Measurements from ENCODE around the gene PLEKHG4B.

Gene PLEKHG4B

DNA sequence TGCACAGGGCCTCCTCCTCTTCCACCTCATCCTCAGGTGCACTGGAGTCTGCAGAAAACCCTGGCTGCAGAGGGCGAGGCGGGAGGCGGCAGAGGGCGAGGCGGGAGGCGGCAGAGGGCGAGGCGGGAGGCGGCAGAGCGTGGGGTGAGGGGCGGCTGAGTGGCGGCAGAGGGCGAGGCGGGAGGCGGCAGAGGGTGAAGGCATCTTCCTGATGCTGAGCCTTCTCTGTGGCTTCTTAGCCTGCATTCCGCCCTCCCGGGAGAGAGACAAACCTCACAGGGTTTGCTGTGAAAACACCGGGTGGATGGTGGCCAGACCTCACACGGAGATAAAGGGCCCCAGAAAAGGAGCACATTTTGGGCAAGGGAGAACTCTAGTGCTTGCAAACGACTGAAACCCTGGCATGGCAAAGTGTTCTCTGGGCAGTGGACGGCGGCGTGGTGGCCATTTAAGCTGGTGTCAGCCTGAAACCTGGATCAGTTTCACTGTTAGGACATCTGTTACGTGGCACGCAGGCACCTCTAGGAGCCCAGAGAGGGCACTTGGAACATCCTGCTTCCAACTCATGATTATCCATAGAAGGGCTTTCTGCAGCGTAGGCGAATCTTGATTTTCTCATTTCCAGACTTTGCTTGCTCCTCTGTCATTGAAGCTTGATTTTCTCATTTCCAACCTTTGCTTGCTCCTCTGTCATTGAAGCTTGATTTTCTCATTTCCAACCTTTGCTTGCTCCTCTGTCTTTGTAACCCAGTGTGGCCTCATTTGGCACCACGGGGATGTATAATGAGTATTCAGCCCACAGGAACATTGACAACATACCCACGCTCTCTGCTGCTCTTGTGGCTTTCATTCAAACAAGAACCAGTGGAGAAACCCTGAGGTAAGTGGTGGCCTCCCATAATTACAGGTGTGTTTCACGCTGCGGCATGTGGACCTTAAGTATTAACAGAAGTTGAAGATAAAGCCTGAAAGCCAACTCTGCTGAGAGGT is 16.3 kb upstream of the PLEKHG4B start:
- DNase-seq (ENCODE audit: low read depth in 2 of 2): no peak

DNA sequence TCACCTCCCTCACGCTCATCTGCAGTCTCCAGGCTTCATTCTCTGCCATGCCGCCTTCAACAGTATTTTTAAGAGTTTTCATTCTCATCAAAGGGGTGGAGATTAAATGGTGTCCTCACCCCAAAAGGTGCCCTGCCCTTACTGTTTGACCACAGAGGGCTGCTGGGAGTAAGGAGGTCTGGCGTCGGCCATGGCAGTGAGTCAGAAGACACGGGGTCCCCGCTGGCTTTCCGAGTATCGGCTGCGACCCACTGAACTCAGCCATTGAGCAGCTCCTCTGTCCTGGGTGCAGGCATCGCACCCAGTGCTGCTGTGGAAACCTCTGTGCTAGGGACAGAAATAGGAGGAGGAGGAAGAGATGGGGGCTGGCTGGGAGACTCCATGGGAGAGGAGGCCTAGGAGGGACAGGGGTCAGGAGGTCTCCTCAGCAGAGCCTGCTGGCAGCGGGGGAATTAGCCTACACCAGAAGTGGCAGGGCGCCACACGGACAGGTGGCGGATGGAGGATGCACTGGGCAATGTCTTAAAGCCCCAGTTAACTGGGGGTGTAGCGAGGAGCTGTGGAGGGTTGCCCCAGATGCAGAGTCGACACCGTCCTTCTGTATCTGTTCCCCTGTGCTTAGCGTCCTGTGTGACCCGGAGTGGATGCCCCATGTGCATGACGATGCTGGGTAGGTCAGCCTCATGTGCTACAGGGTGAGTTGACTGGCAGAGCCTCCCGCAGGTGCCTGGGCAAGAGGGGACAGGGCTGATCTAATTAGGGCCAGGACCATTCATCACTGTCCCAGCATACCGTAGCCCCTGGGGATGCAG is 15.4 kb upstream of the PLEKHG4B start:
- no peak for DNase-seq (ENCODE audit: low read depth in 2 of 2)

DNA sequence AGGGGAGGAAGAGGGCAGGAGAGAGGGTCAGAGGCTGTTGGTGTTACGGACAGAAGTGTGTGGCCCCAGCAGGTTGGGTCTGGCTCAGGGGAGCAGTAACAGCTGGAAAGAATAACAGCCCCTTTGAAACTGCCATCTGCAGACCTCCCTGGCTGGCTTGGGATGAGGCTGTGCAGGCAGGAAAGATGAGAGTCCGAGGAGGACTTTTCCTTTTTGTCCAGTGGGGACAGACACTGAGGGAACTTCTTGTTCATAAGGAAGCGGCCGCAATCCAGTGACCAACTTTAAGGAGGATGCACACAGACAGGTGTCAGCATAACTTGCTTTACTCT is 14.8 kb upstream of the PLEKHG4B start:
- no peak for DNase-seq (ENCODE audit: low read depth in 2 of 2)

DNA sequence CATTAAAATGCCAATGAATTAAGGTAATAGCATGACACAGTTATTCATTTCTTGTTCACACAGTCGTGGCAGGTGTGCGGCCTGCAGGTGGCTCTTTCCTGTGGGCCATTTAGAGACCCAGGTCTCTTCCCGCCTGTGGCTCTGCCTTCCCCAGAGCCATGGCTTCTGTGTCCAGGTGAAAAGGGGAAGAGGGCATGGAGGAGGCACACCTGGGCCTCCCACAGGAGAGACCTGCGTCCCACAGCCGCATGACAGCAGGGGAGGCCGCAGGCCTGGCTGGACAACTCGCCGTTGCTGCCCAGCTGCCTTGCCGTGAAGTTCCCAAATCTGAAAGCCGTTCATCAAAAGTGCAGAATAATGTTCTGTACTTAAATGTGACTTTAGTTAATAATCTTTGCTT is 14.4 kb upstream of the PLEKHG4B start:
- DNase-seq (ENCODE audit: low read depth in 2 of 2): no peak

DNA sequence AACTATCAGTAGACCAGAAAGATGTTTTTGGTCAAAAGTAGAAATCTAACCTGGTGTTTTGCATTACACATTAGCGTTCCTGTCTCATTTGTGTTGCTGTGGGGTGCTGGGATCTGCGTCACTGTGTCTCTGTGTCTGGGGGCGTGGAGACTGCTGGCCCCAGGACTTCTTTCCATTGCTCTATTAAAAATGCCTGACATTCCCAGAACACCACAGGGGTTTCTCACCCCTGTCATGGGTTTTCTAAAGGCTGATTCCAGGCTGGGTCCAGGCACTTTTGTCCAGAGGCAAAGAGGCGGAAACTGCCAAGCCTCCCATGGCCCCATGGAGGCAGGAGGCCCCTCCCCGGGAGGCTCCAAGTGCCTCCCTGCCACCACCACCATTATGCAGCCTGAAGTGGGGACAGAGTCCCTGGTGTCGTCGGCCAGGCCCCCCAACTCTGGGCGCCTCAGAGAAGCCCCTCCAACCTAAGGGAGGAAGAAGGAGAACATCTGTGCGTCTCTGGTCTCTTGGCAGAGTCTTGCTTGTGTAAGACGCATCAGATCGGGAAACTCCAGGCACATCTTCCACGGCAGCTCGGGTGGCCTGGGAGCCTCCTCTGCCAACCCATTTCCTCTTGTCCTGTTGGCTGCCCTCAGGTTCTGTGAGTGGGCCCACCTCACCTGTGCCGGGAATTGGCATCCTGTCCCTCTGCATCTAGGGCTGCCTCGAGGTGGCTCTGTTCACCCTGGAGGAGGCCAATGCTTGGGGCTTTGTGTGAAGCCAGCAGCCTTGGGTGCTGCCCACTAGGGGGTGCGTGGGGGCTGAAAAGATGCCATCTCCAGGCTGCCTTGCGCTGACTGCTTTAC is 13.8 kb upstream of the PLEKHG4B start:
- no peak for DNase-seq (ENCODE audit: low read depth in 2 of 2)

DNA sequence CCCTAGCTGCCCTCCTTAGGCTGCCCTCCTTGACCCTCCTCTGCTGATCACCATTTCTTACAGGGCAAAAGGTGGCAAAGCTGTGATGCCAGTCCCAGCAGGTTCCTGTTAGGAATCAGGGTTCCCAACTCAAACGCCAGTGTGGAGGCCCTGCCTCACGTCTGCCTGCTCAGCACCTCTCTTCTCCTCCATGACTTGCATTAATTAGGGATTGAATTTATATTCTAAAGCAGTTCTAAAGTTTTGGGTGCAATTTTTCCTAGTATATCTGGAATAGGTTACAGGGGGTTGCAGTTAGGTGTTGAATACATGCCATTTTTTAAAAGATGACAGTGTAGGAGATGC is 13.2 kb upstream of the PLEKHG4B start:
- no peak for DNase-seq (ENCODE audit: low read depth in 2 of 2)

DNA sequence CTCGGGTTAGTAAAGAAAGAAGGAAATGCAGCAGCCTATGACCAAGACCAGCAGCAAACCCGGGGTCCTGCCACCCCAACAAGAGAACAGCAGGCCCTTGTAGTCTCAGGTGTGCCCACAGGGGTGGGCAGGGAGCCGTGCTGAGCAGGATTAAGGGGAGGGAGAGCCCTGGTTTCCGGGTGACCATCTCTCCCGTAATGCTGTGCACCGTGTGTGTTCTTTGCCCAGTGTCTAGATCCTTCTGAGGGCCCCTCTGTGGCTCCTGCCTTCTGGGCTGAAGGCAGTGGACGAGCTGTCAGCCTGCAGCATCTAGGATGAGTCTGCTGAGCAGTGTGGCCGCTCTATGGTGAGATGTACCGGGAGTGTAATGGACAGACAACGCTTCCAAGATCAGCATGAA is 12.7 kb upstream of the PLEKHG4B start:
- no peak for DNase-seq (ENCODE audit: low read depth in 2 of 2)

DNA sequence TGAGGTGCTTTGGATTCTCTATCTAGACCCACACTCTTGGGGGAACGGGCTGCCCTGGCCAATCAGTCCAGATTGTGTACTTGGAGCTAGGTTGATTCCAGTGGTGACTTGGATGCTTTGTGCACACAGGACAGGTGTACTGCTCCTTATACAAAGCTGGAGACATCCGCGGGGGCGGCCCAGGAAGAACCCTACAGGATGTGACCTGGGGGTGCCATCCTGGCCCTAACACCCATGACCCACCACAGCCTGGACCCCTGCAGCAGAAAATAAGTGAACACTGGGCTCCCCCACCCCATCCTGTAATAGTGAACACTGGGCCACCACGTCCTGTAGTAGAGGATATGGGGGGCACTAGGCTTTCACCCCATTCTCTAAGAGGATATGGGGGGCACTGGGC is 12.1 kb upstream of the PLEKHG4B start:
- no peak for DNase-seq (ENCODE audit: low read depth in 2 of 2)

DNA sequence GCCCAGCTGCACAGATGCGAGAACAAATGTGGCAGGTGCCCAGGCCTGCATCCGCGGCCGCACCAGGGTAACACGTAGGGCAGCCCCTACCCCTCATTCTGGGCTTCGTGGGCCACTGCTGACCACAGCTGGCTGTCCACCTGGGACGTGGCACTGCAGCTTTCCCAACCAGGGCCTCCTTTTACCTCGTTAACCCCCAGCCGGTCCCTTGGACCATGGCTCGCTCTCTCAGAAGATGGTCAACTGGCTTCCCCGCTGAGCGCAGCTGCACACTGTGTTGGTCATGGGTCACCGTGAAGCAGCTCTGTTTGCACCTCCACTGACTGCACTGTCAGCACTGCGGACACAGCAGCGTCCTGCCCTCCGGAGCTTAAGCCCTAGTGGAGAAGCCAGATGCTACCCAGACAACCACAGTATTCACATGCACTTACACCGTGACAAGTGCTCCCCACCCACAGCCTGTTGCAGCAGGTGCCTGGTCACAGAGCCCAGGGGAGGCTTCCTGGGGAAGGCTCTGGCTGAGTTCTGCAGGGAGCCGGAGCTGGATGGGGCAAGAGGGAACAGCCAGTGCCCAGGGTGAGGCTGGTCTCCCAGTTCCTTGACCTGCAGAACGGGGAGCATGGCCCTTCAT is 10.5 kb upstream of the PLEKHG4B start:
- DNase-seq (ENCODE audit: low read depth in 2 of 2): no peak

DNA sequence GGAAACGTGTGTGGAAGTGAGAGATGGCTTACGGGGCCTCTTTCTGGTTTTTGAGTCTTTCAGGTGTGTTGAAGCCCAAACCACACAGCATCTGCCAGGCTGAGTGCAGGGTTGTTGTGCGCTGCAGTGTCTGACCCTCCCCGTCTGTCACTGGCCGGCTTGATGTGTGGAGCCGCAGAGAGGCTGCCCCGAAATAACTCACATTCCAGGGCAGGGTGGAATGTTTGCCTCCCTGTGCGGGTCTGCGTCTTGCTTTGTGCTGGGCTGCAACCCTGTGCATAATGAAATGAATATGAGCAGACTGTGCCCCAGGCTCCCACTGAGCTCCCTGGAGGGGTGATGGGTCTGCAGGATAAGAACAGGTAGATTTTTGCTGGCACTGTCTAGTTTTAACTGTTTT is 9.9 kb upstream of the PLEKHG4B start:
- no peak for DNase-seq (ENCODE audit: low read depth in 2 of 2)

DNA sequence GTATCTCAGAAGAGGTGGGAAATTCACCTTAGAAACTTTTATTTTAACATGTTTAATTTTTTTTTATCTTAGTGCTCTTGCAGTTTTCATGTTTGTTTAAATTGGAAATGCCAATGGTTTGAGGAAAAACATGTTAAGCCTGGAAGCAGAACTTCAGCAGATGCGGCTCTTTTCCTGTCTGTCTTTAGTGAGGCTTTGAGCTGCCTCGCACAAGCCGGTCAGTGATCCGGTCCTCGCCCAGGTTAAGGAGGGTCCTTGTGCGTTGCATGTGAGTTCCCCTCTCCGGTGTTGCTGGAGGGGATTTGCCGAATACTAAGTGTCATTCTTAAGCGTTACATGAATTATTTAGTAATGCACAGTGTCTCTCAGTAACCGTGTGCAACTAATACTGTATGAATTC is 9.4 kb upstream of the PLEKHG4B start:
- DNase-seq (ENCODE audit: low read depth in 2 of 2): no peak

DNA sequence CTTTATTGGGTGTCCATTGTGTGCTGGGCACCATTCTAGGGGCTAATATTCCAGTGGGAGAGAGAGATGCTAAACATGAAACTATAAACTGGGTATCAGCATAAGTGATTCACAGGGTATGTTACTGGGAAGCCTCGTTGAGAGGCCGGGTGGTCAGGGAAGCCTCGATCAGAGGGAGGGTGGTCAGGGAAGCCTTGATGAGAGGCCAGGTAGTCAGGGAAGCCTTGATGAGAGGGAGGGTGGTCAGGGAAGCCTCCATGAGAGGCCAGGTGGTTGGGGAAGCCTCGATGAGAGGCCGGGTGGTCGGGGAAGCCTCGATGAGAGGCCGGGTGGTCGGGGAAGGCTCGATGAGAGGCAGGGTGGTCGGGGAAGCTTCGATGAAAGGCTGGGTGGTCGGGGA is 8.9 kb upstream of the PLEKHG4B start:
- DNase-seq (ENCODE audit: low read depth in 2 of 2): no peak

DNA sequence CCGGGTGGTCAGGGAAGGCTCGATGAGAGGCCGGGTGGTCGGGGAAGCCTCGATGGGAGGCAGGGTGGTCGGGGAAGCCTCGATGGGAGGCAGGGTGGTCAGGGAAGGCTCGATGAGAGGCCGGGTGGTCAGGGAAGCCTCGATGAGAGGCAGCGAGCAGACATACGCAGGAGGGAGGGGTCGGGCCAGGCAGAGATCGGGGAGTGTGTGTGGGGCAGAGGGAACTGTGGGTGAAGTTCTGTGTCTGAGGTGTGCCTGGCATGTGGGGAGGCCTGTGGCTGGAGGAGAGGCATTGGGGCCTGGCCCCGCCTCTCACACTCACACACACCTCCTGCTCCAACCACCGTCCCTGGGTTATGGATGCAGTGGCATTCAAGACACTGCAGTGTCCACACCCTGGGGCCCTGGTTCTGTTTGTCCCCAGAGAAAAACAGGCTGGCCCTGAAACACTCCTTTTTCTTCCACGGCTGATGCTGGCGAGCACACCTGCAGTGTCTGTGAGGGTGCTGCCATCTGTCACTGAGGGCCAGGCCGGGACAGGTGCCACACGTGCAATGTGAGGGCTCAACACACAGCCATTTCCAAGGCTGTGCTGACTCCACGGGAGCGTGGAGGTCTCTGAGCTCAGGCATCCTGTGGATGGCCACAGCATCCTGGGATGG is 6.5 kb upstream of the PLEKHG4B start:
- no peak for DNase-seq (ENCODE audit: low read depth in 2 of 2)

DNA sequence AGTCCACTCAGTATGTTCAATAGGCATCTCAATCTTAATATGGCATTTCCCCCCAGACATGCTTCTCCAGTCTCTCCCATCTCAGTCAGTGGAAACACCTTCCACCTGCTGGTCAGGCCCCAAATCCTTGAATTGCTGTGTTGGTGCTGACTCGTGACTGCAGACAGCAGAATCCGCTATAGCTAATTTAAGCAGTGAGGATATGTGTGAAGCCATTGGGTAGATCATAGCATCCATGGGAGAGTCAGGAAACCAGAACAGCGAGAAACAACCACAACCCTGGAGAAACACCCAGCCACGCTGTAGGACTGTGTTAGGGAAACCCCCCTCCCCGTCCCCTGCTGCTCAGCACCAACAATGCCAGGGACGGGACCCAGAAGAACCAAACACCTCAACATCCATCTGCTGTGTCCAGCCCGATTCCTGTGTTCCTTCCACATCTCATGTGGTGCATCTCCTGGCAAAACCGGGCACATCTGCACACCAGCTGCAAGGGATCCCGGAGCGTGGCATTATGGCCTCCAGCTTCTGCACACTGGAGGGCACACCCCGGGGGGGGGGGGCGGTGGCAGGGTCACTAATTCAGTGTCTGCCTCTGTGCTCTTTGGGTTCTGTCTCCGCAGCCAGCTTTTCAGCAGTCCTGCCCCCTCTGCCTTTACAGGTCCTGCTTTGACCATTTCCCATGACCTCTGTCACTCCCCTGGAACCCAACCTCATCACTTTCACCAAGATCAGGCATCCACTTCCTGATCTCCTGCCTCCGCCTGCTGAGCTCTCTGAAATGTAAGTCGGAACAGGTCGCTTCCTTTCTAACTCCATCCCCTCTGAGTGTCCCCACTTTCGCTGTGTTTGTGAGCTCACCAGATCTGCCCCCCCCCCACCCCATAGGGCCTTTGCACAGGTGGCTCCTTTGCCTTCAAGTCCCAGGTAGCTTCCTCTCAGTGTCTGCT is 2.4 kb upstream of the PLEKHG4B start:
- no peak for DNase-seq (ENCODE audit: low read depth in 2 of 2)

DNA sequence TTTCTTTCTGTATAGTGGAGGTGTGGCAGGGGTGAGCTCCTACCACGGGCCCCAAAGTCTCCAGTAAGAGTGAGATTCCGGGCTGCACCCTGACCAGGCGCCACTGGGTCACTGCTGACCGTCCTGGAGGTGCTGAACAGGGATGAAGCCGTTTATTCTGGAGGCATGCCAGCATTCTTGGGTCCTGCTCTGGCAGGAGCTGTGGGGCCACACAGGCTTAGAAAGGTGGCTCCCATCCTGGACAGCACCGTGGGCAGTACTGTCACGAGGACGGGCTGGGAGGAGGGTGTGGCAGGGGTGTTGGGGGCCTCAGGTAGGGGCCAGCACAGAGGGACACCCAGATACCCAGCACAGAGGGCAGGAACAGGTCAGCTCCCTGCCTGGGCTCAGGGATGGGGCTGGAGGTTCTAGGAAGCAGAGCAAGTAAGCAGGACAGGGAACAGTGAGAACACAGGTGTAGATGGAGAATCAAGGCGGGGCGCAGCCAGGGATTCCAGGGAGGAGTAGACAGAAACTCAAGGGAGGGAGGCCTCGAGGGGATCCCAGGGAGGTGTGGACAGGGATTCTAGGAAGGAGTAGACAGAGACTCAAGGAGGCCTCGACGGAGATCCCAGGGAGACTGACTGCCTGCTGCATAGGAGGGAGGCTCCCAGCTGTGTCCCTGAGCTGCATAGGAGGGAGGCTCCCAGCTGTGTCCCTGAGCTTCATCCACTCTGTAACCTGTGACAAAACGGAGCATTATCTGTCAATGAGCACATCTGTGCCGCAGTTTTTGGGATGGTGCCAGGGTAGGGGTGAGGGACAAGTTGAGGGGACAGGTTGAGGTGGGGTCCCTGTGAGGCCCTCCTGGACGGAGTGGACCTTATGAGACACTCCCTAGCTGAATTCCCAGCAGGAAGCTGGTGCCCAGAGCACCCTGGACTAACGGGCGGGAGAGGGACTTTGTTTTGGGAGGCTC is 1.1 kb upstream of the PLEKHG4B start:
- no peak for DNase-seq (ENCODE audit: low read depth in 2 of 2)

DNA sequence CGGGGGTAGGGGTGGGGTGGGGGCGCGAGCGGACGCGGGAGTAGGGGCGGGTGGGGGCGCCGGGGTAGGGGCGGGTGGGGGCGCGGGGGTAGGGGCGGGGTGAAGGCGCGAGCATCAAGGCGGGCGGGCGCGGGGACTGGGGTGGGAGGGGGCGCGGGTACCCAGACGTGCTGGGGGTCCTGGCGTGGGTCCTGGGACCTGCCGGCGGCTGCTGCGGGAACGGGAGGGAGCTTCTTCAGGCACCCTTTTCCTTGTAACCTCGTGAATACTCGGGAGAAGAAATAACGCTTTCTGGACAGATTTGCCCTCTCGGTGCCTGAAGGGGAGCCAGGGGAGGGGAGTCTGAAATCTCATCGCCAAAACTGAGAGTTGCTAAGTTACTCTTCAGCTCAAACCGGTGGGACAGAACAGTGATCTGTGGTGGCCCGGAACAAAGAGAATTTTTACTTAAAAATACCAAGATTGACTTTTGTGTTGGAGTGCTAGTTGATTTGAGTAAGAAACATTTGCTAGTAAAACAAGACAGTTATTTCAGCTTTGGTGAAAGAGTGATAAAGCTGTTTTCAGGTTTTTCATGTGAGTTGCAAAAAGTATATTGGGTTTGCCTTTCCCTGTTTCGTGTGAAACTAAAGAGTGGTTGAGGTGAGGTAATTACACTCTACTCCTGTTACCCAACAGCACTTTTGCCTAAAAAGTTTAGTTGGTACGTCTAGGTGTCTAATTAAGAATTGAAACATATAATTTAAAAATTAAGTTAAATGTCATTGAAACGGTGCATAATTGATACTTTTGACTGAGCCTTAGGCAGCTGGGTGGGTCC is 643 bp downstream of the PLEKHG4B start:
- no peak for DNase-seq (ENCODE audit: low read depth in 2 of 2)

DNA sequence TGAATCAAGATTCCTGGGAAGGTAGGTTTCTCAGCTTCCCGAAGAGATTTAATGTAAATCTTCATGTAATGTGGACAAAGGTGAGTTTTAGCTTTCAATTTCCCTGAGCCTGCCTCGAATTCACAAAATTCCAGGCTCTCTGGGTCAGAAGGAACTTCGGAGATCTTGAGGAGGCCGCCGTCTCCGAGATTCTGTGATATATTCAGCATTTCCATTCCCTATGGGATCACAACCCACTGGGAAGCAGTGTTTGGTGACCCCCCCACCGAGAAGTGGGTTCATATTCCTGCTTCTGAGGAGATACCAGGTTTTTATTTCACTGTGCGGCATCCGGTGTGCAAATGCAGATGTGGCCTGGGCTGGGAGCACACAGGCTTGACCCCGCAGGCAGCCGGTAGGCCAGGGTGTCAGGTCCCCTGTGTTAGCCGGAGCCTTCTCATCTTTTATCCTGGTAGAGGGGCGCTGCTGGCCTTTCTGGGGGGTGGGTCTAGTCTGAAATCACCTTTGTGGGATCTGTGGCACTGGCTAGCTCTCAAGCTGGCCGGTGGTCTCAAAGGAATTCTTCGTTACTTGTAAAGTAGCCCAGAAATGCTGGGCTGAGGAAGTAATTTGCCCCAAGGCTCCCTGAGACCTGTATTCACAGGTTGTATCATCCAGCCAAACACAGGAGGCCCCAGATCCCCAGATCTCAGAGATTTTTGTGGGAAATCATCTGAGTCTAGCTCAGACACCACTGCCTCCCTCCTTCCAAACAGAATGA is 1.4 kb downstream of the PLEKHG4B start:
- no peak for DNase-seq (ENCODE audit: low read depth in 2 of 2)
